Measurements from ENCODE around the gene EIF4H.
"Not testable (repeated sequence)": the region's sequence is repeated elsewhere in the genome, so short reads cannot be mapped to it uniquely, and the experiment has no call there.

Gene EIF4H

GRCh38 chr7:74222851-74223710, 48.9 kb downstream of the EIF4H start:
- H3K9ac ChIP-seq (ENCODE audit: low read depth in 1 of 2, low read length in 2 of 2), result no peak overlapping the region
- no peak overlapping the region for H3K4me3 ChIP-seq (ENCODE audit: low read depth in 1 of 2, low read length in 2 of 2)
- H3K27me3 ChIP-seq (ENCODE audit: control insufficient read depth in 1 of 2, insufficient read depth in 2 of 2, low read length in 2 of 2), result no peaks in the 10 kb centered on the region
- no peak overlapping the region for H3K27ac ChIP-seq (ENCODE audit: low read depth, low read length)
- no peaks in the 10 kb centered on the region for H3K9me3 ChIP-seq (ENCODE audit: control insufficient read depth in 1 of 2, low read length in 2 of 2)
- no peaks in the 10 kb centered on the region for H3K36me3 ChIP-seq (ENCODE audit: control insufficient read depth in 1 of 2, insufficient read depth in 2 of 2, low read length in 2 of 2)
- H3K4me1 ChIP-seq (ENCODE audit: control insufficient read depth in 1 of 2, insufficient read depth in 2 of 2, low read length in 2 of 2), result no peaks in the 10 kb centered on the region

GRCh38 chr7:74223711-74224510, 49.8 kb downstream of the EIF4H start:
- Histone ChIP-seq H3K9ac (ENCODE audit: low read depth in 1 of 2, low read length in 2 of 2) (no peak overlapping the region), H3K4me3 (ENCODE audit: low read depth in 1 of 2, low read length in 2 of 2) (no peak overlapping the region), H3K27ac (ENCODE audit: low read depth, low read length) (no peak overlapping the region), H3K9me3 (ENCODE audit: control insufficient read depth in 1 of 2, low read length in 2 of 2) (no peaks in the 10 kb centered on the region), H3K27me3 (ENCODE audit: control insufficient read depth in 1 of 2, insufficient read depth in 2 of 2, low read length in 2 of 2) (no peaks in the 10 kb centered on the region), H3K4me1 (ENCODE audit: control insufficient read depth in 1 of 2, insufficient read depth in 2 of 2, low read length in 2 of 2) (no peaks in the 10 kb centered on the region), H3K36me3 (ENCODE audit: control insufficient read depth in 1 of 2, insufficient read depth in 2 of 2, low read length in 2 of 2) (peaks cover 0 to 2% of the 10 kb centered on the region in 2 donors)

GRCh38 chr7:74224511-74224832, 50.3 kb downstream of the EIF4H start:
- no peak overlapping the region for H3K27ac ChIP-seq (ENCODE audit: low read depth, low read length)
- no peaks in the 10 kb centered on the region for H3K27me3 ChIP-seq (ENCODE audit: control insufficient read depth in 1 of 2, insufficient read depth in 2 of 2, low read length in 2 of 2)
- no peak overlapping the region for H3K9ac ChIP-seq (ENCODE audit: low read depth in 1 of 2, low read length in 2 of 2)
- no peaks in the 10 kb centered on the region for H3K9me3 ChIP-seq (ENCODE audit: control insufficient read depth in 1 of 2, low read length in 2 of 2)
- peaks cover 0 to 2% of the 10 kb centered on the region in 2 donors for H3K36me3 ChIP-seq (ENCODE audit: control insufficient read depth in 1 of 2, insufficient read depth in 2 of 2, low read length in 2 of 2)
- no peaks in the 10 kb centered on the region for H3K4me1 ChIP-seq (ENCODE audit: control insufficient read depth in 1 of 2, insufficient read depth in 2 of 2, low read length in 2 of 2)
- H3K4me3 ChIP-seq (ENCODE audit: low read depth in 1 of 2, low read length in 2 of 2), result no peak overlapping the region

GRCh38 chr7:74224907-74225306, 50.8 kb downstream of the EIF4H start:
- not testable (repeated sequence) for H3K9ac ChIP-seq (ENCODE audit: low read depth in 1 of 2, low read length in 2 of 2); H3K9me3 ChIP-seq (ENCODE audit: control insufficient read depth in 1 of 2, low read length in 2 of 2); H3K27me3 ChIP-seq (ENCODE audit: control insufficient read depth in 1 of 2, insufficient read depth in 2 of 2, low read length in 2 of 2); H3K27ac ChIP-seq (ENCODE audit: low read depth, low read length); H3K4me1 ChIP-seq (ENCODE audit: control insufficient read depth in 1 of 2, insufficient read depth in 2 of 2, low read length in 2 of 2); H3K4me3 ChIP-seq (ENCODE audit: low read depth in 1 of 2, low read length in 2 of 2); H3K36me3 ChIP-seq (ENCODE audit: control insufficient read depth in 1 of 2, insufficient read depth in 2 of 2, low read length in 2 of 2)

GRCh38 chr7:74225400-74225799, 51.2 kb downstream of the EIF4H start:
- no peaks in the 10 kb centered on the region for H3K27me3 ChIP-seq (ENCODE audit: control insufficient read depth in 1 of 2, insufficient read depth in 2 of 2, low read length in 2 of 2)
- no peak overlapping the region for H3K4me3 ChIP-seq (ENCODE audit: low read depth in 1 of 2, low read length in 2 of 2)
- H3K27ac ChIP-seq (ENCODE audit: low read depth, low read length), result no peak overlapping the region
- H3K36me3 ChIP-seq (ENCODE audit: control insufficient read depth in 1 of 2, insufficient read depth in 2 of 2, low read length in 2 of 2), result peaks cover 0 to 2% of the 10 kb centered on the region in 2 donors
- no peaks in the 10 kb centered on the region for H3K4me1 ChIP-seq (ENCODE audit: control insufficient read depth in 1 of 2, insufficient read depth in 2 of 2, low read length in 2 of 2)
- H3K9me3 ChIP-seq (ENCODE audit: control insufficient read depth in 1 of 2, low read length in 2 of 2), result no peaks in the 10 kb centered on the region
- no peak overlapping the region for H3K9ac ChIP-seq (ENCODE audit: low read depth in 1 of 2, low read length in 2 of 2)

- Histone ChIP-seq H3K27ac (ENCODE audit: low read depth, low read length) (no peak overlapping the region), H3K36me3 (ENCODE audit: control insufficient read depth in 1 of 2, insufficient read depth in 2 of 2, low read length in 2 of 2) (peaks cover 0 to 8% of the 10 kb centered on the region in 2 donors), H3K4me3 (ENCODE audit: low read depth in 1 of 2, low read length in 2 of 2) (no peak overlapping the region), H3K9me3 (ENCODE audit: control insufficient read depth in 1 of 2, low read length in 2 of 2) (no peaks in the 10 kb centered on the region), H3K27me3 (ENCODE audit: control insufficient read depth in 1 of 2, insufficient read depth in 2 of 2, low read length in 2 of 2) (no peaks in the 10 kb centered on the region), H3K4me1 (ENCODE audit: control insufficient read depth in 1 of 2, insufficient read depth in 2 of 2, low read length in 2 of 2) (no peaks in the 10 kb centered on the region), H3K9ac (ENCODE audit: low read depth in 1 of 2, low read length in 2 of 2) (no peak overlapping the region)
These were observed 52.5 kb downstream of the EIF4H start for GRCh38 chr7:74226633-74227032.

- Histone ChIP-seq H3K4me1 (ENCODE audit: control insufficient read depth in 1 of 2, insufficient read depth in 2 of 2, low read length in 2 of 2) (no peaks in the 10 kb centered on the region), H3K9ac (ENCODE audit: low read depth in 1 of 2, low read length in 2 of 2) (no peak overlapping the region), H3K9me3 (ENCODE audit: control insufficient read depth in 1 of 2, low read length in 2 of 2) (no peaks in the 10 kb centered on the region), H3K27me3 (ENCODE audit: control insufficient read depth in 1 of 2, insufficient read depth in 2 of 2, low read length in 2 of 2) (no peaks in the 10 kb centered on the region), H3K4me3 (ENCODE audit: low read depth in 1 of 2, low read length in 2 of 2) (no peak overlapping the region), H3K36me3 (ENCODE audit: control insufficient read depth in 1 of 2, insufficient read depth in 2 of 2, low read length in 2 of 2) (peaks cover 0 to 16% of the 10 kb centered on the region in 2 donors), H3K27ac (ENCODE audit: low read depth, low read length) (no peak overlapping the region)
These were observed 55.1 kb downstream of the EIF4H start for GRCh38 chr7:74228951-74229900.

GRCh38 chr7:74230446-74231231, 56.5 kb downstream of the EIF4H start:
- no peaks in the 10 kb centered on the region for H3K4me1 ChIP-seq (ENCODE audit: control insufficient read depth in 1 of 2, insufficient read depth in 2 of 2, low read length in 2 of 2)
- H3K27ac ChIP-seq (ENCODE audit: low read depth, low read length), result no peak overlapping the region
- H3K27me3 ChIP-seq (ENCODE audit: control insufficient read depth in 1 of 2, insufficient read depth in 2 of 2, low read length in 2 of 2), result no peaks in the 10 kb centered on the region
- H3K9me3 ChIP-seq (ENCODE audit: control insufficient read depth in 1 of 2, low read length in 2 of 2), result no peaks in the 10 kb centered on the region
- H3K36me3 ChIP-seq (ENCODE audit: control insufficient read depth in 1 of 2, insufficient read depth in 2 of 2, low read length in 2 of 2), result peaks cover 0 to 22% of the 10 kb centered on the region in 2 donors
- no peak overlapping the region for H3K4me3 ChIP-seq (ENCODE audit: low read depth in 1 of 2, low read length in 2 of 2)
- no peak overlapping the region for H3K9ac ChIP-seq (ENCODE audit: low read depth in 1 of 2, low read length in 2 of 2)

- H3K27ac ChIP-seq (ENCODE audit: low read depth, low read length), result no peak overlapping the region
- no peaks in the 10 kb centered on the region for H3K9me3 ChIP-seq (ENCODE audit: control insufficient read depth in 1 of 2, low read length in 2 of 2)
- H3K9ac ChIP-seq (ENCODE audit: low read depth in 1 of 2, low read length in 2 of 2), result no peak overlapping the region
- no peaks in the 10 kb centered on the region for H3K27me3 ChIP-seq (ENCODE audit: control insufficient read depth in 1 of 2, insufficient read depth in 2 of 2, low read length in 2 of 2)
- H3K4me1 ChIP-seq (ENCODE audit: control insufficient read depth in 1 of 2, insufficient read depth in 2 of 2, low read length in 2 of 2), result no peaks in the 10 kb centered on the region
- H3K4me3 ChIP-seq (ENCODE audit: low read depth in 1 of 2, low read length in 2 of 2), result no peak overlapping the region
- H3K36me3 ChIP-seq (ENCODE audit: control insufficient read depth in 1 of 2, insufficient read depth in 2 of 2, low read length in 2 of 2), result peaks cover 0 to 23% of the 10 kb centered on the region in 2 donors
These were observed 57.1 kb downstream of the EIF4H start for GRCh38 chr7:74231232-74231590.

Data from duodenal mucosa (tissue), 2 donors.